ENCODE results near the gene TTLL9.

TTLL9 gene

GRCh38 chr20:31849306-31849930, 21.0 kb upstream of the TTLL9 start:
- H3K9ac ChIP-seq (ENCODE audit: insufficient read length) = no peak overlapping the region
- no peaks in the 10 kb centered on the region for H3K9me3 ChIP-seq (ENCODE audit: low read depth, low read length)
- TF ChIP-seq POLR2AphosphoS5 (IDR thresholded peaks at IDR 0.05; ENCODE audit: borderline replicate concordance, low read depth, low read length) (no peak), FOXP2 (optimal IDR thresholded peaks at IDR 0.05; ENCODE audit: control extremely low read depth, extremely low read length, insufficient read depth) (no peak), EZH2 (IDR thresholded peaks at IDR 0.05) (no peak)
- H3K27ac ChIP-seq = no peak overlapping the region
- DNase-seq (ENCODE audit: low read depth, low spot score) = no peak
- no peaks in the 10 kb centered on the region for H3K36me3 ChIP-seq (ENCODE audit: insufficient read depth, low read length)
- H3K4me3 ChIP-seq = no peak overlapping the region

GRCh38 chr20:31851240-31851955, 19.0 kb upstream of the TTLL9 start:
- no peak overlapping the region for H3K4me3 ChIP-seq
- H3K36me3 ChIP-seq (ENCODE audit: insufficient read depth, low read length) = no peaks in the 10 kb centered on the region
- no peaks in the 10 kb centered on the region for H3K9me3 ChIP-seq (ENCODE audit: low read depth, low read length)
- TF ChIP-seq FOXP2 (optimal IDR thresholded peaks at IDR 0.05; ENCODE audit: control extremely low read depth, extremely low read length, insufficient read depth) = no peak
- no peak overlapping the region for H3K9ac ChIP-seq (ENCODE audit: insufficient read length)
- DNase-seq (ENCODE audit: low read depth, low spot score) = no peak
- H3K27ac ChIP-seq = no peak overlapping the region

GRCh38 chr20:31853481-31853880, 17.0 kb upstream of the TTLL9 start:
- H3K4me3 ChIP-seq = no peak overlapping the region
- no peak overlapping the region for H3K9ac ChIP-seq (ENCODE audit: insufficient read length)
- no peak for TF ChIP-seq POLR2AphosphoS5 (IDR thresholded peaks at IDR 0.05; ENCODE audit: borderline replicate concordance, low read depth, low read length)
- no peak for TF ChIP-seq EZH2 (IDR thresholded peaks at IDR 0.05)
- TF ChIP-seq FOXP2 (optimal IDR thresholded peaks at IDR 0.05; ENCODE audit: control extremely low read depth, extremely low read length, insufficient read depth) = no peak
- no peak overlapping the region for H3K27ac ChIP-seq
- no peaks in the 10 kb centered on the region for H3K36me3 ChIP-seq (ENCODE audit: insufficient read depth, low read length)
- no peaks in the 10 kb centered on the region for H3K9me3 ChIP-seq (ENCODE audit: low read depth, low read length)
- no peak for DNase-seq (ENCODE audit: low read depth, low spot score)

- Histone ChIP-seq H3K4me3 (no peak overlapping the region), H3K27ac (no peak overlapping the region), H3K36me3 (ENCODE audit: insufficient read depth, low read length) (no peaks in the 10 kb centered on the region), H3K9me3 (ENCODE audit: low read depth, low read length) (no peaks in the 10 kb centered on the region), H3K9ac (ENCODE audit: insufficient read length) (no peak overlapping the region)
- DNase-seq (ENCODE audit: low read depth, low spot score) = no peak
- no peak for TF ChIP-seq FOXP2 (optimal IDR thresholded peaks at IDR 0.05; ENCODE audit: control extremely low read depth, extremely low read length, insufficient read depth)
- TF ChIP-seq POLR2AphosphoS5 (IDR thresholded peaks at IDR 0.05; ENCODE audit: borderline replicate concordance, low read depth, low read length) = no peak
- no peak for TF ChIP-seq EZH2 (IDR thresholded peaks at IDR 0.05)
Measured at GRCh38 chr20:31856516-31856915, 13.9 kb upstream of the TTLL9 start.

GRCh38 chr20:31857861-31858759, 12.3 kb upstream of the TTLL9 start:
- no peaks in the 10 kb centered on the region for H3K36me3 ChIP-seq (ENCODE audit: insufficient read depth, low read length)
- TF ChIP-seq POLR2AphosphoS5 (IDR thresholded peaks at IDR 0.05; ENCODE audit: borderline replicate concordance, low read depth, low read length) (no peak), FOXP2 (optimal IDR thresholded peaks at IDR 0.05; ENCODE audit: control extremely low read depth, extremely low read length, insufficient read depth) (no peak), EZH2 (IDR thresholded peaks at IDR 0.05) (no peak)
- no peaks in the 10 kb centered on the region for H3K9me3 ChIP-seq (ENCODE audit: low read depth, low read length)
- no peak for DNase-seq (ENCODE audit: low read depth, low spot score)
- no peak overlapping the region for H3K4me3 ChIP-seq
- H3K9ac ChIP-seq (ENCODE audit: insufficient read length) = no peak overlapping the region
- H3K27ac ChIP-seq = no peak overlapping the region

- no peak overlapping the region for H3K27ac ChIP-seq
- H3K9me3 ChIP-seq (ENCODE audit: low read depth, low read length) = no peaks in the 10 kb centered on the region
- H3K9ac ChIP-seq (ENCODE audit: insufficient read length) = no peak overlapping the region
- H3K36me3 ChIP-seq (ENCODE audit: insufficient read depth, low read length) = no peaks in the 10 kb centered on the region
- TF ChIP-seq POLR2AphosphoS5 (IDR thresholded peaks at IDR 0.05; ENCODE audit: borderline replicate concordance, low read depth, low read length) (no peak), EZH2 (IDR thresholded peaks at IDR 0.05) (no peak), FOXP2 (optimal IDR thresholded peaks at IDR 0.05; ENCODE audit: control extremely low read depth, extremely low read length, insufficient read depth) (no peak)
- H3K4me3 ChIP-seq = no peak overlapping the region
- no peak for DNase-seq (ENCODE audit: low read depth, low spot score)
Measured at GRCh38 chr20:31858760-31859083, 11.7 kb upstream of the TTLL9 start.

GRCh38 chr20:31859266-31859997, 11.0 kb upstream of the TTLL9 start:
- no peaks in the 10 kb centered on the region for H3K9me3 ChIP-seq (ENCODE audit: low read depth, low read length)
- H3K36me3 ChIP-seq (ENCODE audit: insufficient read depth, low read length) = no peaks in the 10 kb centered on the region
- no peak overlapping the region for H3K27ac ChIP-seq
- no peak for TF ChIP-seq EZH2 (IDR thresholded peaks at IDR 0.05)
- TF ChIP-seq FOXP2 (optimal IDR thresholded peaks at IDR 0.05; ENCODE audit: control extremely low read depth, extremely low read length, insufficient read depth) = no peak
- TF ChIP-seq POLR2AphosphoS5 (IDR thresholded peaks at IDR 0.05; ENCODE audit: borderline replicate concordance, low read depth, low read length) = no peak
- no peak for DNase-seq (ENCODE audit: low read depth, low spot score)
- H3K9ac ChIP-seq (ENCODE audit: insufficient read length) = no peak overlapping the region
- no peak overlapping the region for H3K4me3 ChIP-seq

- Histone ChIP-seq H3K9me3 (ENCODE audit: low read depth, low read length) (no peaks in the 10 kb centered on the region), H3K4me3 (no peak overlapping the region), H3K36me3 (ENCODE audit: insufficient read depth, low read length) (no peaks in the 10 kb centered on the region), H3K9ac (ENCODE audit: insufficient read length) (no peak overlapping the region), H3K27ac (no peak overlapping the region)
- DNase-seq (ENCODE audit: low read depth, low spot score) = no peak
- TF ChIP-seq FOXP2 (optimal IDR thresholded peaks at IDR 0.05; ENCODE audit: control extremely low read depth, extremely low read length, insufficient read depth) (no peak), EZH2 (IDR thresholded peaks at IDR 0.05) (no peak), POLR2AphosphoS5 (IDR thresholded peaks at IDR 0.05; ENCODE audit: borderline replicate concordance, low read depth, low read length) (no peak)
Measured at GRCh38 chr20:31859998-31860380, 10.4 kb upstream of the TTLL9 start.

Measured in SK-N-MC (cell line).